SK-N-SH (cell line): ENCODE data around the gene IMMP1L. TPM values are rescaled to one million over a fixed set of nuclear protein-coding genes. Genes with fewer than 3 reads are reported as not detected.

Experiments used
- CTCF ChIA-PET: fragments of 300-600, 350-600 bp; formaldehyde crosslinking; extraction: SDS; loops from one replicate; lab custom pipeline; 2021; lab: Yijun Ruan, JAX
- POLR2A ChIA-PET: fragments of 350-600 bp; sonication (Branson Sonifier 250); formaldehyde crosslinking; extraction: SDS; loops from one replicate; lab custom pipeline; 2020; ENCODE audit warnings: antibody characterized with exemption, inconsistent platforms; lab: Yijun Ruan, JAX
- DNase-seq: peaks from one replicate; pipeline ENCODE4 v3.0.0; 2012
- H2AFZ ChIP-seq: fragments of 200-600 bp; sonication (generic); 2 replicates; pipeline ENCODE4 v1.8.1; 2016; ENCODE audit warnings: antibody characterized with exemption, mild to moderate bottlenecking, low read depth
- H3F3A ChIP-seq: fragments of 200-600 bp; sonication (generic); replicated peaks from 2 replicates; pipeline ENCODE3; 2016; ENCODE audit warnings: antibody characterized with exemption, mild to moderate bottlenecking; ENCODE audit not compliant: insufficient read depth
- H3K27ac ChIP-seq, 2 experiments: fragments of 200-500 bp in 1 of 2; fragments of 200-600 bp in 1 of 2; sonication (Bioruptor generic) in 1 of 2; sonication (generic), shearing (Covaris generic) in 1 of 2; 2 replicates each; pipeline versions ENCODE4 v1.5.1 to v1.6.1; 2014 to 2016; ENCODE audit warnings: low read depth in 2 of 2, inconsistent platforms in 1 of 2, low read length in 1 of 2, mild to moderate bottlenecking in 1 of 2, mixed read lengths in 1 of 2
- H3K27me3 ChIP-seq: fragments of 200-600 bp; sonication (generic), shearing (Covaris generic); 2 replicates; pipeline ENCODE4 v1.6.1; 2016; ENCODE audit warnings: mixed run types; ENCODE audit not compliant: insufficient read depth
- H3K36me3 ChIP-seq, 2 experiments: fragments of 200-500 bp in 1 of 2; fragments of 200-600 bp in 1 of 2; sonication (Bioruptor generic) in 1 of 2; sonication (generic) in 1 of 2; replicated peaks in 1 of 2; 2 replicates each; pipeline versions ENCODE3 to v1.5.1; 2014 to 2016; ENCODE audit warnings: low read length in 1 of 2, mild to moderate bottlenecking in 1 of 2; ENCODE audit not compliant: insufficient read depth in 2 of 2, control insufficient read depth in 1 of 2
- H3K4me1 ChIP-seq, 2 experiments: fragments of 200-500 bp in 1 of 2; fragments of 200-600 bp in 1 of 2; sonication (Bioruptor generic) in 1 of 2; sonication (generic), shearing (Covaris generic) in 1 of 2; 2 replicates each; pipeline versions ENCODE4 v1.5.1 to v1.6.1; 2014 to 2016; ENCODE audit warnings: low read depth in 1 of 2, low read length in 1 of 2, mixed run types in 1 of 2; ENCODE audit not compliant: insufficient read depth in 2 of 2, control insufficient read depth in 1 of 2
- H3K4me2 ChIP-seq: fragments of 200-600 bp; sonication (generic), shearing (Covaris generic); 2 replicates; pipeline ENCODE4 v1.6.1; 2017; ENCODE audit warnings: mixed run types
- H3K4me3 ChIP-seq, 2 experiments: fragments of 200-500 bp in 1 of 2; fragments of 200-600 bp in 1 of 2; sonication (Bioruptor generic) in 1 of 2; sonication (generic), shearing (Covaris generic) in 1 of 2; 2 replicates each; pipeline versions ENCODE4 v1.5.1 to v1.8.1; 2014 to 2016; ENCODE audit warnings: low read depth in 2 of 2, inconsistent platforms in 1 of 2, low read length in 1 of 2, mild to moderate bottlenecking in 1 of 2, mixed read lengths in 1 of 2, moderate library complexity in 1 of 2
- H3K79me2 ChIP-seq: fragments of 200-600 bp; sonication (generic); 2 replicates; pipeline ENCODE4 v1.8.1; 2017; ENCODE audit warnings: mild to moderate bottlenecking; ENCODE audit not compliant: insufficient read depth
- H3K9ac ChIP-seq: fragments of 200-600 bp; sonication (generic); 2 replicates; pipeline ENCODE4 v1.6.1; 2017; ENCODE audit warnings: mixed run types
- H3K9me2 ChIP-seq: fragments of 200-600 bp; sonication (generic); 2 replicates; pipeline ENCODE4 v1.6.1; 2017; ENCODE audit warnings: mixed run types
- H3K9me3 ChIP-seq: fragments of 200-600 bp; sonication (generic); 2 replicates; pipeline ENCODE4 v1.6.1; 2017; ENCODE audit warnings: mixed run types, mild to moderate bottlenecking, moderate library complexity
- H4K20me1 ChIP-seq: fragments of 200-600 bp; sonication (generic); 2 replicates; pipeline ENCODE4 v1.6.1; 2017; ENCODE audit warnings: mild to moderate bottlenecking, mixed run types; ENCODE audit not compliant: insufficient read depth
- CHD2 ChIP-seq: fragments of 150-350 bp; IDR thresholded peaks from 2 replicates; pipeline ENCODE4 v1.6.1; 2018; ENCODE audit warnings: low read length; ENCODE audit not compliant: partially characterized antibody
- CTCF ChIP-seq: fragments of 200-600 bp; sonication (generic); IDR thresholded peaks from 2 replicates; pipeline ENCODE4 v1.6.1; 2017; ENCODE audit warnings: antibody characterized with exemption, mild to moderate bottlenecking, moderate library complexity
- FOXJ3 ChIP-seq: sonication (generic); formaldehyde crosslinking; IDR thresholded peaks from 2 replicates; pipeline ENCODE4 v1.5.1; 2020; ENCODE audit warnings: mild to moderate bottlenecking, missing genetic modification reagents
- GATA2 ChIP-seq: sonication (generic); formaldehyde crosslinking; IDR thresholded peaks from 2 replicates; pipeline ENCODE4 v1.5.0; 2020; ENCODE audit warnings: mild to moderate bottlenecking, missing genetic modification reagents
- IRF3 ChIP-seq: fragments of 150-350 bp; IDR thresholded peaks from 2 replicates; pipeline ENCODE4 v1.6.1; 2016; ENCODE audit warnings: mild to moderate bottlenecking, low read depth, low read length
- JUND ChIP-seq: IDR thresholded peaks from 2 replicates; pipeline ENCODE4 v1.4.0; 2012
- MAX ChIP-seq: IDR thresholded peaks from 2 replicates; pipeline ENCODE4 v1.4.0; 2012; ENCODE audit warnings: low read depth
- MXI1 ChIP-seq: IDR thresholded peaks from 2 replicates; pipeline ENCODE4 v1.6.1; 2012; ENCODE audit warnings: mild to moderate bottlenecking, low read depth, low read length, improper control_type of control experiment
- PBX3 ChIP-seq: IDR thresholded peaks from 2 replicates; pipeline ENCODE4; 2012
- POLR2AphosphoS5 ChIP-seq: IDR thresholded peaks from 2 replicates; pipeline ENCODE4 v1.6.1; 2012; ENCODE audit warnings: low read depth, low read length
- RAD21 ChIP-seq: IDR thresholded peaks from 2 replicates; pipeline ENCODE4 v1.6.1; 2012; ENCODE audit warnings: mild to moderate bottlenecking, low read length
- RCOR1 ChIP-seq: fragments of 150-350 bp; IDR thresholded peaks from 2 replicates; pipeline ENCODE4 v1.6.1; 2017; ENCODE audit warnings: antibody characterized with exemption, low read length
- REST ChIP-seq: IDR thresholded peaks from 2 replicates; pipeline ENCODE4 v1.6.1; 2012; ENCODE audit warnings: mild to moderate bottlenecking, low read depth, low read length, moderate library complexity
- SIN3A ChIP-seq: IDR thresholded peaks from 2 replicates; pipeline ENCODE4 v1.6.1; 2012; ENCODE audit warnings: low read depth, mild to moderate bottlenecking, low read length, moderate library complexity, borderline replicate concordance
- SMC3 ChIP-seq: IDR thresholded peaks from 2 replicates; pipeline ENCODE4 v1.6.1; 2012; ENCODE audit warnings: low read depth, low read length, improper control_type of control experiment
- TAF1 ChIP-seq: IDR thresholded peaks from 2 replicates; pipeline ENCODE4 v1.6.1; 2012; ENCODE audit warnings: low read depth, mild to moderate bottlenecking, low read length, moderate library complexity, borderline replicate concordance
- TCF12 ChIP-seq: IDR thresholded peaks from 2 replicates; pipeline ENCODE4 v1.4.0; 2012
- USF1 ChIP-seq: IDR thresholded peaks from 2 replicates; pipeline ENCODE4 v1.4.0; 2012; ENCODE audit warnings: low read depth, borderline replicate concordance
- USF2 ChIP-seq: fragments of 150-350 bp; IDR thresholded peaks from 2 replicates; pipeline ENCODE4 v1.6.1; 2017; ENCODE audit warnings: antibody characterized with exemption, low read length, low read depth, borderline replicate concordance
- YY1 ChIP-seq: IDR thresholded peaks from 2 replicates; pipeline ENCODE4 v1.4.0; 2012; ENCODE audit warnings: low read depth, mild to moderate bottlenecking
- ZBTB33 ChIP-seq: IDR thresholded peaks from 2 replicates; pipeline ENCODE4 v1.4.0; 2012; ENCODE audit warnings: low read depth, borderline replicate concordance
- WGBS: methylation state at CpG from one replicate; pipeline ENCODE4 v1.1.6; 2017; ENCODE audit warnings: low lambda C conversion rate; 5-methylcytosine and 5-hydroxymethylcytosine counted together
- polyA plus RNA-seq, 3 experiments: library from polyadenylated mRNA; depleted of rRNA; stranded (reverse); fragments of >200 nt; gene quantifications; 2 replicates each; pipeline ENCODE4 v1.2.3, GENCODE V29; 2012

Gene IMMP1L
- polyA plus RNA-seq, 1 of the 3 experiments (the other 2 are of a cell fraction): 40.9 TPM

- H3F3A ChIP-seq: no peaks in the 10 kb centered on the region
- peaks cover 5 to 22% of the 10 kb centered on the region in 2 experiments; a peak in 3 of 4 replicates for H3K4me1 ChIP-seq
- H3K79me2 ChIP-seq: peaks cover 11% of the 10 kb centered on the region; the same call in 1 of the 2 replicates
- peak; percentile 32 for DNase-seq
- H2AFZ ChIP-seq: no peak overlapping the region
- H3K36me3 ChIP-seq: no peaks in the 10 kb centered on the region
- H3K9ac ChIP-seq: no peak overlapping the region
- H4K20me1 ChIP-seq: no peaks in the 10 kb centered on the region
- CTCF ChIA-PET: no interaction called here
- no peaks in the 10 kb centered on the region for H3K27me3 ChIP-seq
- no peak overlapping the region for H3K4me3 ChIP-seq
- H3K9me2 ChIP-seq: no peaks in the 10 kb centered on the region
- POLR2A ChIA-PET: no interaction called here
- H3K9me3 ChIP-seq: no peaks in the 10 kb centered on the region
- WGBS: 85% methylated on average over 6 of the region's 6 CpGs
- H3K27ac ChIP-seq: peak overlapping the region in 1 of 2 experiments; percentile 53; a peak in 2 of 4 replicates
- H3K4me2 ChIP-seq: no peak overlapping the region
- TF ChIP-seq TCF12 (no peak), JUND (no peak), SIN3A (no peak), CTCF (no peak), RAD21 (no peak), CHD2 (peak; percentile 8), GATA2 (CRISPR knock-in tag) (peak; percentile 68), REST (no peak), ZBTB33 (no peak), MAX (no peak), FOXJ3 (CRISPR knock-in tag) (no peak), TAF1 (no peak), POLR2AphosphoS5 (no peak), YY1 (no peak), PBX3 (no peak), MXI1 (no peak), IRF3 (no peak), RCOR1 (peak; percentile 28; the same call in 1 of the 2 replicates), SMC3 (no peak), USF1 (no peak), USF2 (no peak)
These were observed 31.7 kb downstream of the IMMP1L start for GRCh38 chr11:31477528-31478222.
